HCT116 (cell line): Measurements from ENCODE around the gene GALR3. TPM values are rescaled to one million over a fixed set of nuclear protein-coding genes. Genes with fewer than 3 reads are reported as not detected.
A peak's percentile ranks its signal among the peaks of the same experiment; 100 is the strongest.

ENCODE experiments used
- ATAC-seq: fragments of 200-7000 bp; cut with Tn5 transposase; 2 replicates; pipeline ENCODE4 v1.9.1; 2020; ENCODE audit warnings: mild to moderate bottlenecking, moderate library complexity
- Bru-seq: library from RNA; stranded (reverse); fragments of 400-500 nt; gene quantifications from one replicate; lab custom pipeline; 2021; lab: Mats Ljungman, UMichigan
- BruChase-seq, 2 experiments: library from RNA; stranded (reverse); fragments of 400-500 nt; gene quantifications; one replicate each; lab custom pipeline; 2021; lab: Mats Ljungman, UMichigan
- BruUV-seq: library from RNA; stranded (reverse); fragments of 400-500 nt; replicated peaks from 2 replicates; lab custom pipeline; 2021; lab: Mats Ljungman, UMichigan
- CTCF ChIA-PET: fragments of 300-600 bp; sonication (Branson Sonifier 250); formaldehyde crosslinking; loops from one replicate; lab custom pipeline; 2021; ENCODE audit warnings: antibody characterized with exemption; lab: Charles Lee
- POLR2A ChIA-PET: fragments of 300-600, 350-600 bp; sonication (Branson Sonifier 250); formaldehyde crosslinking; loops from one replicate; lab custom pipeline; 2021; ENCODE audit warnings: antibody characterized with exemption; lab: Charles Lee
- RAD21 ChIA-PET, 2 experiments: fragments of 300-600 bp; sonication (Branson Sonifier 250); formaldehyde crosslinking; loops; one replicate each; lab custom pipeline; 2023; ENCODE audit warnings: low total read pairs in 2 of 2; ENCODE audit not compliant: uncharacterized antibody in 2 of 2, unreplicated experiment in 2 of 2, low non-redundant PET in 1 of 2; lab: Charles Lee
- DNase-seq: peaks from one replicate; pipeline ENCODE4 v3.0.0-alpha.2; 2010; ENCODE audit warnings: low read depth, low spot score
- H2AFZ ChIP-seq: fragments of 200-600 bp; shearing (Covaris generic), sonication (generic); 2 replicates; pipeline ENCODE4 v1.6.1; 2017; ENCODE audit warnings: low read depth, mixed run types, mixed read lengths, antibody characterized with exemption, low read length; ENCODE audit not compliant: poor library complexity, severe bottlenecking
- H3K27ac ChIP-seq: 2 replicates; pipeline ENCODE4 v1.5.1; 2012; ENCODE audit warnings: low read depth, low read length
- H3K27me3 ChIP-seq: fragments of 200-600 bp; sonication (generic); 2 replicates; pipeline ENCODE4 v1.6.1; 2016; ENCODE audit warnings: mixed run types, low read length, mixed read lengths; ENCODE audit not compliant: insufficient read depth
- H3K36me3 ChIP-seq, 2 experiments: fragments of 200-500 bp in 1 of 2; fragments of 200-600 bp in 1 of 2; sonication (Bioruptor generic) in 1 of 2; sonication (generic) in 1 of 2; 2 replicates each; pipeline versions ENCODE4 v1.5.1 to v1.6.1; 2014 to 2016; ENCODE audit warnings: low read length in 2 of 2, inconsistent platforms in 1 of 2, mixed read lengths in 1 of 2, mixed run types in 1 of 2; ENCODE audit not compliant: insufficient read depth in 2 of 2, control insufficient read depth in 1 of 2
- H3K4me1 ChIP-seq, 2 experiments: fragments of 200-600 bp in 1 of 2; sonication (generic) in 1 of 2; 2 replicates each; pipeline versions ENCODE4 v1.5.1 to v1.6.1; 2012 to 2017; ENCODE audit warnings: low read length in 2 of 2, inconsistent platforms in 1 of 2, mild to moderate bottlenecking in 1 of 2, mixed read lengths in 1 of 2, mixed run types in 1 of 2, moderate library complexity in 1 of 2; ENCODE audit not compliant: insufficient read depth in 2 of 2, control insufficient read depth in 1 of 2
- H3K4me2 ChIP-seq: fragments of 200-600 bp; sonication (generic); 2 replicates; pipeline ENCODE4 v1.6.1; 2017; ENCODE audit warnings: mixed run types, low read length, mixed read lengths
- H3K4me3 ChIP-seq, 2 experiments: fragments of 200-600 bp in 1 of 2; sonication (generic) in 1 of 2; replicated peaks in 1 of 2; 2 replicates each; pipeline ENCODE4 v1.5.1; 2011 to 2016; ENCODE audit warnings: low read length in 2 of 2, control low read depth in 1 of 2, low read depth in 1 of 2, mild to moderate bottlenecking in 1 of 2, mixed read lengths in 1 of 2, mixed run types in 1 of 2
- H3K79me2 ChIP-seq: fragments of 200-600 bp; sonication (generic); 2 replicates; pipeline ENCODE4 v1.6.1; 2017; ENCODE audit warnings: mild to moderate bottlenecking, mixed run types, low read length, moderate library complexity, mixed read lengths; ENCODE audit not compliant: insufficient read depth
- H3K9ac ChIP-seq: fragments of 200-600 bp; sonication (generic); 2 replicates; pipeline ENCODE4 v1.6.1; 2016; ENCODE audit warnings: low read length, mixed read lengths
- H3K9me2 ChIP-seq: fragments of 200-600 bp; sonication (generic), shearing (Covaris generic); 2 replicates; pipeline ENCODE4 v1.6.1; 2017; ENCODE audit warnings: mixed run types, mild to moderate bottlenecking, moderate library complexity; ENCODE audit not compliant: insufficient read depth
- H3K9me3 ChIP-seq, 2 experiments: fragments of 200-500 bp in 1 of 2; fragments of 200-600 bp in 1 of 2; sonication (Bioruptor generic) in 1 of 2; sonication (generic) in 1 of 2; 2 replicates each; pipeline ENCODE4 v1.6.1; 2014 to 2017; ENCODE audit warnings: low read length in 2 of 2, mixed read lengths in 2 of 2, inconsistent platforms in 1 of 2, low read depth in 1 of 2, mild to moderate bottlenecking in 1 of 2, mixed run types in 1 of 2, moderate library complexity in 1 of 2; ENCODE audit not compliant: control insufficient read depth in 1 of 2, insufficient read depth in 1 of 2
- H4K20me1 ChIP-seq: fragments of 200-600 bp; sonication (generic), shearing (Covaris generic); 2 replicates; pipeline ENCODE4 v1.6.1; 2017; ENCODE audit warnings: mixed run types, mild to moderate bottlenecking, moderate library complexity; ENCODE audit not compliant: insufficient read depth
- ATF3 ChIP-seq: IDR thresholded peaks from 2 replicates; pipeline ENCODE4 v1.6.1; 2012
- CTCF ChIP-seq, 3 experiments: fragments of 200-600 bp in 1 of 3; sonication (generic) in 1 of 3; IDR thresholded peaks in 2 of 3; conservative IDR thresholded peaks in 1 of 3; 2 replicates each; pipeline ENCODE4 v1.5.1; 2012 to 2017; ENCODE audit warnings: low read depth in 2 of 3, low read length in 2 of 3, antibody characterized with exemption in 1 of 3, borderline replicate concordance in 1 of 3, control low read depth in 1 of 3, mild to moderate bottlenecking in 1 of 3, mixed read lengths in 1 of 3, mixed run types in 1 of 3, moderate library complexity in 1 of 3; ENCODE audit not compliant: insufficient read depth in 1 of 3
- EGR1 ChIP-seq: IDR thresholded peaks from 2 replicates; pipeline ENCODE4 v1.6.1; 2012; ENCODE audit warnings: low read depth
- FOSL1 ChIP-seq: IDR thresholded peaks from 2 replicates; pipeline ENCODE4 v1.6.1; 2012; ENCODE audit warnings: low read depth
- JUND ChIP-seq: IDR thresholded peaks from 2 replicates; pipeline ENCODE4 v1.6.1; 2012
- MAX ChIP-seq: IDR thresholded peaks from 2 replicates; pipeline ENCODE4 v1.6.1; 2012
- POLR2A ChIP-seq: IDR thresholded peaks from 2 replicates; pipeline ENCODE4 v1.7.0; 2011; ENCODE audit warnings: borderline replicate concordance; ENCODE audit not compliant: insufficient read depth, insufficient read length; ENCODE audit errors: extremely low read depth
- POLR2AphosphoS5 ChIP-seq: IDR thresholded peaks from 2 replicates; pipeline ENCODE4 v1.6.1; 2011; ENCODE audit warnings: mild to moderate bottlenecking, low read depth, low read length, moderate library complexity
- RAD21 ChIP-seq: IDR thresholded peaks from 2 replicates; pipeline ENCODE4 v1.6.1; 2012; ENCODE audit warnings: low read depth, mild to moderate bottlenecking
- REST ChIP-seq: IDR thresholded peaks from 2 replicates; pipeline ENCODE4 v1.6.1; 2012; ENCODE audit warnings: low read depth
- SIN3A ChIP-seq: IDR thresholded peaks from 2 replicates; pipeline ENCODE4 v1.6.1; 2012; ENCODE audit warnings: low read depth
- SRF ChIP-seq: IDR thresholded peaks from 2 replicates; pipeline ENCODE4 v1.6.1; 2012; ENCODE audit warnings: low read depth
- YY1 ChIP-seq: IDR thresholded peaks from 2 replicates; pipeline ENCODE4 v1.6.1; 2011; ENCODE audit warnings: low read length, low read depth, moderate library complexity, mild to moderate bottlenecking; ENCODE audit not compliant: insufficient replicate concordance; ENCODE audit errors: extremely low read depth
- ZBTB33 ChIP-seq: IDR thresholded peaks from 2 replicates; pipeline ENCODE4 v1.6.1; 2011; ENCODE audit warnings: mild to moderate bottlenecking, low read length, moderate library complexity; ENCODE audit not compliant: insufficient replicate concordance; ENCODE audit errors: extremely low read depth
- ZFX ChIP-seq: fragments of 450-650 bp; IDR thresholded peaks from 2 replicates; pipeline ENCODE4 v1.6.1; 2017
- ZNF274 ChIP-seq: fragments of 200-500 bp; sonication (Bioruptor generic); IDR thresholded peaks from 2 replicates; pipeline ENCODE4 v1.6.1; 2014; ENCODE audit warnings: mild to moderate bottlenecking, low read depth, low read length, inconsistent platforms
- intact Hi-C: fragments of 100-400 bp; cut with micrococcal nuclease; formaldehyde crosslinking; loops from 2 replicates; pipeline ENCODE4 v1.10.0; 2022
- long read RNA-seq: library from polyadenylated mRNA; unstranded; transcript quantifications from one replicate; pipeline ENCODE4 v2.0.0, GENCODE V29; 2021; ENCODE audit not compliant: unreplicated experiment
- polyA plus RNA-seq: library from polyadenylated mRNA; unstranded; fragments of >200 nt; gene quantifications from 2 replicates; pipeline ENCODE4 v1.2.1, GENCODE V29; 2012; ENCODE audit warnings: missing spikeins
- total RNA-seq: library from RNA; stranded (reverse); gene quantifications from one replicate; pipeline ENCODE4 v1.2.1, GENCODE V29; 2021; ENCODE audit not compliant: unreplicated experiment

GALR3 gene
- total RNA-seq = 0.32 TPM
- polyA plus RNA-seq = 0.12 TPM in 1 of 2 replicates, not detected in the other
- Bru-seq, nascent RNA = percentile 22 among the genes with signal in this experiment
- BruChase-seq, experiment 1, labeled RNA remaining after a 6-hour chase = percentile 27 among the genes with signal in this experiment
- BruChase-seq, experiment 2, labeled RNA remaining after a 2-hour chase = percentile 32 among the genes with signal in this experiment
- long read RNA-seq, partial matches to known transcripts = 0 of 1 reads
- long read RNA-seq, other reads (novel, unspliced or antisense) = 1 of 1 reads

- no peaks in the 10 kb centered on the region for H3K36me3 ChIP-seq
- H3K9ac ChIP-seq = no peak within 1 kb of the TSS
- no peak within 1 kb of the TSS for H3K4me3 ChIP-seq
- ChIA-PET RAD21 (no interaction called here), CTCF (interaction anchor here (1.3 kb wide), 1 partner anchor 16 kb away, joined by 3 read pairs; the partner anchor contains the start of gene GCAT), POLR2A (interaction anchor here (1.1 to 1.3 kb wide), 2 partner anchors 16 kb away, joined by 3 read pairs; partner anchors contain the start of gene GCAT)
- no peak within 1 kb of the TSS for H3K27ac ChIP-seq
- no peaks in the 10 kb centered on the region for H3K79me2 ChIP-seq
- ATAC-seq (no peak), DNase-seq (no peak)
- no peaks in the 10 kb centered on the region for H3K9me2 ChIP-seq
- H2AFZ ChIP-seq = no peak within 1 kb of the TSS
- no peaks in the 10 kb centered on the region for H3K9me3 ChIP-seq
- H4K20me1 ChIP-seq = no peaks in the 10 kb centered on the region
- BruUV-seq = no TSS peak
- no peak for TF ChIP-seq FOSL1
- no peak for TF ChIP-seq REST
- no peak for TF ChIP-seq RAD21
- TF ChIP-seq SRF = no peak
- no peak for TF ChIP-seq MAX
- no peak for TF ChIP-seq JUND
- no peak for TF ChIP-seq ZBTB33
- TF ChIP-seq POLR2A = no peak
- no peak for TF ChIP-seq ZFX
- no peak for TF ChIP-seq POLR2AphosphoS5
- no peak for TF ChIP-seq EGR1
- TF ChIP-seq SIN3A = no peak
- no peak for TF ChIP-seq YY1
- no peak for TF ChIP-seq ZNF274
- no peak for TF ChIP-seq ATF3
- no peak for TF ChIP-seq CTCF (IDR thresholded peaks at IDR 0.05 in 2 of 3, conservative IDR thresholded peaks at IDR 0.05 in 1 of 3; ENCODE audit: borderline replicate concordance in 1 of 3, insufficient read depth in 1 of 3, low read depth in 2 of 3, low read length in 2 of 3)
- no peaks in the 10 kb centered on the region for H3K27me3 ChIP-seq
- H3K4me2 ChIP-seq = no peak within 1 kb of the TSS
- intact Hi-C loops = no loop called here
- H3K4me1 ChIP-seq = peaks cover 0 to 7% of the 10 kb centered on the region in 2 experiments; a peak in 1 of 4 replicates
Observed at GRCh38 chr22:37823134-37823985, at the start of gene GALR3. TSS of gene GALR3 (plus strand) at chr22:37823382. CDS start at chr22:37823407, 25 bp downstream.
